HG02870 (cell line): ENCODE measurements around the gene PDGFC.
"Not testable (repeated sequence)": the region's sequence is repeated elsewhere in the genome, so short reads cannot be mapped to it uniquely, and the experiment has no call there.

Experiments
- ATAC-seq: cut with Tn5 transposase; IDR thresholded peaks from one replicate; pipeline ENCODE4 v1.9.1; 2021; ENCODE audit warnings: mild to moderate bottlenecking, moderate library complexity; ENCODE audit not compliant: unreplicated experiment

Gene PDGFC

DNA sequence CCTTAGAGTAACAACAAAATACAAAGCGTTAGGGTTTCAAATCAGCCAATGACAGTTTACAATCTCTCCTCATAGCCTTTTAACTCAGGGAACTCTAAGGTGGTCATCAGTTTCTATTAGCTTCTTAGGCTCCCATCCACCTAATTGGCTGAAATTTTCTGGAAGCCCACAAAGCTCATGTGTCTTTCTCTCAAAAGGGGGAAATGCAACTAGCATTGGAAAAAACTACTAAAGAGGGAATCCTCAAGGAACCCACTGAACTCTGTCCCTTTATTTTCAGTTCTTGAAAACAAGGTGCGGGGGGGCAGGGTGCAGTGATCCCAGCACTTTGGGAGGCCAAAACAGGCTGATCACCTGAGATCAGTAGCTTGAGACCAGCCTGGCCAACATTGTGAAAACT is 56.4 kb downstream of the PDGFC start:
- no peak for ATAC-seq

DNA sequence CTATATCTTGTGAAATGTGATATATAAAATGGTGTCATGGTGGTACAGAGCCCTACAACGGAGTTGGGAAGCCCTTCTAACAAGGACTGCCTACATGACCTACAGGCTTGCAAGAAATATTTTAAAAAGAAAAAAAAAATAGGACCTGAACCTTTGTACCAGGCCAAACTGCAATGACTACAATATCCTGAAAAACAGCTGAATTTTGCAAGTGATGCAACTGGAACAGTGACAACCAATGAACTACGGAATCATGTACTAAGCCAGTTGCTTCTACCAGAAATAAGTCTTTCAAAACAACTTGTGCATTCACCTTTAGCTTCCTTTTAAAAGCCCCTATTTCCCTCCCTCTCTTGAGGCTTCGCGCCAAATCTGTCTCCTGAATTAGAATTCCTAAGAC is 58.4 kb downstream of the PDGFC start:
- no peak for ATAC-seq

DNA sequence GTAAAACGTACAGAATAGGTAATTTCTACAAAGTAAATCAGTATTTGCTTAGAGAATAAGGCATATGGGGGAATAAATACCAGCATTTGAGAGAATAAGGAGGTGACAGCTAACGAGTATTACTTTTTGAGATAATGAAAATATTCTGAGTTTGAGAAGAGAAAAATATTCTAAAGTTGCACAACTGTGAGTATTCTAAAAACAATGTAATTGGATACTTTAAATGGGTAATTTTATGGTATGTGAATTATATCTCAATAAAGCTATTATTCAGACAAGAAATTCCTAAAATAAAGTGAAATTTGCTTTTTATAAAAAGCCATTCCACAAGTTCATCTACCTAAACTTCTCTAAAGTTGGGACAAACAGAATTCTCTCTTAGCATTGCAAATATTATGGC is 62.6 kb downstream of the PDGFC start:
- no peak for ATAC-seq

GRCh38 chr4:156906325-156906724 is 65.3 kb downstream of the PDGFC start:
- ATAC-seq = no peak

DNA sequence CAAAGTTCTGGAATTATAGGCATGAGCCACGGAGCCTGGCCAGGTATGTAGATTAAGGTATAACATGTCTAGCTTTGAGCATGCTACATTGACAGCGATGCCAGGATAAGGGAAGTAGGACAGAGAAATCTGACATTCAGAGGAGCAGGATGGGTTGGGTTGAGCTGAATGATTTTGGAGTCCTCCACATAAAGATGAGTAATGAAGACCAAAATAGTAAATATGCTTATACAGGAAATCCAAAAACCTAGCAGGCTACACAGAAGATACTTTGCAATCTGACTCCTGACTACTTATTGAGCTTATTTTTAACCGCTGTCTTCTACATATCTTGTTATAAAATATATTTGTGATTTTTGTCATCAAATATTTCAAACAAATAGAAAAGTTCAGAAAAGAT is 69.7 kb downstream of the PDGFC start:
- ATAC-seq = no peak

- no peak for ATAC-seq
These were observed 73.1 kb downstream of the PDGFC start for GRCh38 chr4:156898373-156899117.

- ATAC-seq = no peak
These were observed 75.1 kb downstream of the PDGFC start for GRCh38 chr4:156896527-156896926.

- no peak for ATAC-seq
These were observed 77.4 kb downstream of the PDGFC start for GRCh38 chr4:156894234-156894633.

- ATAC-seq = no peak
These were observed 78.8 kb downstream of the PDGFC start for GRCh38 chr4:156892805-156893204.

DNA sequence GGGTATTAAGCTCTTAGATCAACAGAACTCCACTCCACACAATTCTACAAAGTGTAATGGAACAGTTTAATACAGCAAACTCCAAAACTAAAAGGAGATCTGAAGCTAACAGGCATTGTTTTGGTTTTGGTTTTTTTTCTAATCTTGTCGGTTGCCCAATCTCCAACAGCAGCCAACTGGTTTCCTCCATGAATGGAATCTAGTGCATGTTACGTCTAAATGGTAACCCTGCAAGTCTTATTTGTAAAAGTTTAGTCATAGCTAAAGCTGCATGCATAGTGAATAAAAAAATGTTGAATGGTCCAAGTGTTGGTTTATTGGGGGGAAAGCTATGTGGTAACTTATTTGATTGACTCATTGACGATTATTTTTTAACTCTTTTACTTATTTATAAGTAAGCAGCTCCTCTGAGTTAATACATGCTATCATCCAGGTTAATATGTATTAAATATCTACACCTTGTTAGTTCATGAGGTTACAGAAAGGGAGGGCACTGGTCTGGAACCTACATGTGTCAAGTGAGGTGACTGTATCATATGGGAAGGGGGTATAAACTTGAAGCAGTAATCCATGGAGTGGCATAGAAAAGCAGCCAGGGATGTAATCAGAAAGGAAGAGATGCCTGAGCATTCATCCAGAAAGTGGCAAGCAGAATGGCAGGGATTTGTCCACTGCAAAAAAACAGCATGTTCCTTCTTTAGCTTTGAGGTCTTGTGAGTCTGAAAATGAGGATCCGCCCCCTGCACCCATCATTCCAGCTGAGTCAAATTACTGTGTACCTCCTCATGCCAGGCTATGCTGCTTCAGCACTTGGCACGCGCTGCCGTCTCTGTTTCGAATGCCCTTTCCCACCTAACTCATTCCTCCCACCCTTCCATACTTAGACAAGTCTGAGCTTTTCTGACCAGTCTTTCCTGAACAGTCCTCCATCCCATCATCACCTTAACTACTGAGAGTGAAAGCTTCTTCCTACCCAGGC is 81.7 kb downstream of the PDGFC start:
- no peak for ATAC-seq

- no peak for ATAC-seq
These were observed 82.8 kb downstream of the PDGFC start for GRCh38 chr4:156888762-156889161.

GRCh38 chr4:156886481-156886880 is 85.1 kb downstream of the PDGFC start:
- ATAC-seq = no peak

- ATAC-seq = no peak
These were observed 86.2 kb downstream of the PDGFC start for GRCh38 chr4:156885374-156885773.

GRCh38 chr4:156884183-156884582 is 87.4 kb downstream of the PDGFC start:
- ATAC-seq = no peak

GRCh38 chr4:156875704-156876103 is 95.9 kb downstream of the PDGFC start:
- no peak for ATAC-seq

GRCh38 chr4:156875055-156875454 is 96.5 kb downstream of the PDGFC start:
- no peak for ATAC-seq

- no peak for ATAC-seq
These were observed 97.8 kb downstream of the PDGFC start for GRCh38 chr4:156873799-156874198.

DNA sequence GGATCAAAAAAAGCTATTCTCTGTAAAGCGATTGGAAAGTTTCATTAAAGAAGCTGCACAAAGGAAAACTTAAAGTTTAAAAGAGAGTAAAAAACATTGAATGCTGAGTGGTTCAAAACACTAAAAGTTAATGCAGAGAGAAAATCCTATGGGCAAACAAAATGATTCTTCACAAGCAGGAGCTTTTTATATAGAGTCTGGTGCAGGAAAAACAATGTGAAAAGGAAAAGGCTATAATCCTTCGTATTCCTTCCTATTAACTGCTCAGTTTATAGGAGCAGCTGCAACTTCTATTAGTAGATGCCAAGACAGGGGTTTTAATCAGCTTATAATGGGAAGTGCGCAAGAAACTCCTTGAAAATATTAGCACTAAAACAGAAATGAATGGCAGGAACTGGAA is 100.7 kb downstream of the PDGFC start:
- no peak for ATAC-seq

GRCh38 chr4:156870131-156870530 is 101.5 kb downstream of the PDGFC start:
- no peak for ATAC-seq

- ATAC-seq = not testable (repeated sequence)
These were observed 105.5 kb downstream of the PDGFC start for GRCh38 chr4:156866088-156866487.

DNA sequence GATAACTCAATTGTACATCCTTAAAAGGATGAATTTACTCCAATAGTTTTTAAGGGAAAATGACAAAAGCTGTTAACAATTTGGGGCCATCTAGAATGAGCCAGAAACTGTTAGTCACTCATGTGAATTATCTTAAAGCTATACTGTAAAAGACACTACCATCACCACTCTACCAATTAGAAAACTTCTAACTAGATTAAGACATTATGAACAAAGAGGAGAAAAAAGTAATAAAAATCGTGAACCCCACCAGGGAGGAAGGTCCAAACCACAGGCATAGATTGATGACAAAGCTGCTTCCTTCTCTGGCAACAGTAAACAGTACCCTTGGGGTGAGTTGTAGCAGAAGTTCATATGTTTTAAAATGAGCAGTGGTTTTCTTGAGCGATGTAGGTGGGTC is 106.1 kb downstream of the PDGFC start:
- ATAC-seq = no peak

DNA sequence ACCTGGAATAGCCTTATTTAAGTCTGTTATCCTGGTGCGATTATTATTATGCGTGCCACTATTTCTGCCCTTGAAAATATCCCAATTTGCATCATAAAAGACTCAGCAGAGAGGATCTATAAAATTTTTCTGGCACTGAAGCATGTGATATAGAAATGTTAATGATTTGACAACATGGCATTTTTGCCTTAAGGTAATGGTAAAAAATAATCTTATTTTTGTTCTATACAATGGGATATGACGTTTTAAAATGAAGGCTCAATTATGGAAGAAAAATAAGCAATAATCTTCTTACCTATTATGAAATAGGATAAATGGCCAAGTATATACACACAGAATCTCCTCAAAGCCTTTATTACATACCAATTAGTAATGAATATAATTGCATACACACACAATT is 113.5 kb downstream of the PDGFC start:
- no peak for ATAC-seq
